HG03060 (cell line): Measurements from ENCODE around the gene WDR47.

ENCODE experiments used
- ATAC-seq: cut with Tn5 transposase; IDR thresholded peaks from one replicate; pipeline ENCODE4 v1.9.1; 2021; ENCODE audit warnings: low read depth, moderate number of reproducible peaks; ENCODE audit not compliant: unreplicated experiment

The WDR47 gene

GRCh38 chr1:109041621-109042468 is at the start of gene WDR47:
TSS of gene WDR47 (minus strand) at chr1:109042102. CDS start at chr1:109023512, 18,590 bp downstream.
- ATAC-seq, result peak; percentile 86

GRCh38 chr1:109091078-109091838 is 49.4 kb upstream of the WDR47 start:
- peak; percentile 16 for ATAC-seq

- ATAC-seq, result peak; percentile 92
Observed at GRCh38 chr1:109090196-109091077, 48.5 kb upstream of the WDR47 start, which contains the start of gene TMEM167B. TSS of gene TMEM167B (plus strand) at chr1:109090764. CDS start at chr1:109090873, 109 bp downstream.

- ATAC-seq, result no peak
Observed at GRCh38 chr1:109089242-109090015, 47.5 kb upstream of the WDR47 start.

GRCh38 chr1:109084563-109085517 is 42.9 kb upstream of the WDR47 start:
- ATAC-seq, result no peak

- ATAC-seq, result no peak
Observed at GRCh38 chr1:109083923-109084322, 42.0 kb upstream of the WDR47 start.

- no peak for ATAC-seq
Observed at GRCh38 chr1:109083501-109083900, 41.6 kb upstream of the WDR47 start.

- no peak for ATAC-seq
Observed at GRCh38 chr1:109080441-109081082, 38.7 kb upstream of the WDR47 start.

GRCh38 chr1:109079240-109079622 is 37.3 kb upstream of the WDR47 start:
- ATAC-seq, result no peak

GRCh38 chr1:109078317-109078716 is 36.4 kb upstream of the WDR47 start:
- ATAC-seq, result no peak

- peak; percentile 78 for ATAC-seq
Observed at GRCh38 chr1:109075531-109076490, 33.9 kb upstream of the WDR47 start, which contains the start of gene TAF13. TSS of gene TAF13 (minus strand) at chr1:109076003. CDS start at chr1:109075947, 56 bp downstream.

GRCh38 chr1:109069294-109069693 is 27.4 kb upstream of the WDR47 start:
- ATAC-seq, result no peak

- no peak for ATAC-seq
Observed at GRCh38 chr1:109067883-109068282, 26.0 kb upstream of the WDR47 start.

GRCh38 chr1:109065137-109065536 is 23.2 kb upstream of the WDR47 start:
- no peak for ATAC-seq

GRCh38 chr1:109061183-109061582 is 19.3 kb upstream of the WDR47 start:
- no peak for ATAC-seq

GRCh38 chr1:109060707-109061106 is 18.8 kb upstream of the WDR47 start:
- no peak for ATAC-seq

GRCh38 chr1:109059026-109059425 is 17.1 kb upstream of the WDR47 start:
- ATAC-seq, result no peak
